GM13977 (cell line): ENCODE results near the gene DPH1.

Experiments
- DNase-seq: peaks from one replicate; pipeline ENCODE4 v3.0.0; 2012; ENCODE audit warnings: low spot score
- in situ Hi-C: fragments of 300-500 bp; cut with MboI; formaldehyde crosslinking; loops from one replicate; pipeline ENCODE4 v1.12.0; 2022; ENCODE audit warnings: low sequenced_read_pairs, low pct_unique_long_range_greater_than_20kb, mixed read lengths, inconsistent platforms; ENCODE audit not compliant: unreplicated experiment
- TF ChIP-seq, protein P1 (sequence below): IDR thresholded peaks from 2 replicates; pipeline ENCODE4 v1.5.1; 2012; ENCODE audit warnings: mild to moderate bottlenecking, control low read depth; ENCODE audit not compliant: insufficient read depth; ENCODE audit errors: extremely low read depth, missing control alignments

The DPH1 gene

DNA sequence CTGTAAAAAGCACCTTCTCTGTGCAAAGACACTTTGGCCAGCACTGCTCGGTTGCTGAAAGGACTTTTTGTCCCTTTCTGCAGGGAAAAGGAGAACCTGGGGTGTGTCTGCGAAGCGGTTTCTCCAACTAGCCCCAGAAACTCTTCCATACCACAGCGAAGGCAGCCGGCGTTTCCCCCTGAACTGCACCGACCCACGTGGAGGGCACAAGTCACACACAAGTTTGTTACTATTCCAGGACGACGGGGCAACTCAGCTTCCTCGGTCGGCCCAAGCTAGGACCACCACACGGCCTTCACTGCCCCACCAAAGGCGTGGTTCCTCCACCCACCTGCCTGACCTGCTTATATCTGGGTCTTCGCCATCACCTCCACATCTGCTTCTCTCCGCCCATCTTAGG lies 6.7 kb upstream of the DPH1 start:
- in situ Hi-C loops: no loop called here
- no peak for DNase-seq
- TF ChIP-seq, protein P1, sequence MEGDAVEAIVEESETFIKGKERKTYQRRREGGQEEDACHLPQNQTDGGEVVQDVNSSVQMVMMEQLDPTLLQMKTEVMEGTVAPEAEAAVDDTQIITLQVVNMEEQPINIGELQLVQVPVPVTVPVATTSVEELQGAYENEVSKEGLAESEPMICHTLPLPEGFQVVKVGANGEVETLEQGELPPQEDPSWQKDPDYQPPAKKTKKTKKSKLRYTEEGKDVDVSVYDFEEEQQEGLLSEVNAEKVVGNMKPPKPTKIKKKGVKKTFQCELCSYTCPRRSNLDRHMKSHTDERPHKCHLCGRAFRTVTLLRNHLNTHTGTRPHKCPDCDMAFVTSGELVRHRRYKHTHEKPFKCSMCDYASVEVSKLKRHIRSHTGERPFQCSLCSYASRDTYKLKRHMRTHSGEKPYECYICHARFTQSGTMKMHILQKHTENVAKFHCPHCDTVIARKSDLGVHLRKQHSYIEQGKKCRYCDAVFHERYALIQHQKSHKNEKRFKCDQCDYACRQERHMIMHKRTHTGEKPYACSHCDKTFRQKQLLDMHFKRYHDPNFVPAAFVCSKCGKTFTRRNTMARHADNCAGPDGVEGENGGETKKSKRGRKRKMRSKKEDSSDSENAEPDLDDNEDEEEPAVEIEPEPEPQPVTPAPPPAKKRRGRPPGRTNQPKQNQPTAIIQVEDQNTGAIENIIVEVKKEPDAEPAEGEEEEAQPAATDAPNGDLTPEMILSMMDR: no peak

DNA sequence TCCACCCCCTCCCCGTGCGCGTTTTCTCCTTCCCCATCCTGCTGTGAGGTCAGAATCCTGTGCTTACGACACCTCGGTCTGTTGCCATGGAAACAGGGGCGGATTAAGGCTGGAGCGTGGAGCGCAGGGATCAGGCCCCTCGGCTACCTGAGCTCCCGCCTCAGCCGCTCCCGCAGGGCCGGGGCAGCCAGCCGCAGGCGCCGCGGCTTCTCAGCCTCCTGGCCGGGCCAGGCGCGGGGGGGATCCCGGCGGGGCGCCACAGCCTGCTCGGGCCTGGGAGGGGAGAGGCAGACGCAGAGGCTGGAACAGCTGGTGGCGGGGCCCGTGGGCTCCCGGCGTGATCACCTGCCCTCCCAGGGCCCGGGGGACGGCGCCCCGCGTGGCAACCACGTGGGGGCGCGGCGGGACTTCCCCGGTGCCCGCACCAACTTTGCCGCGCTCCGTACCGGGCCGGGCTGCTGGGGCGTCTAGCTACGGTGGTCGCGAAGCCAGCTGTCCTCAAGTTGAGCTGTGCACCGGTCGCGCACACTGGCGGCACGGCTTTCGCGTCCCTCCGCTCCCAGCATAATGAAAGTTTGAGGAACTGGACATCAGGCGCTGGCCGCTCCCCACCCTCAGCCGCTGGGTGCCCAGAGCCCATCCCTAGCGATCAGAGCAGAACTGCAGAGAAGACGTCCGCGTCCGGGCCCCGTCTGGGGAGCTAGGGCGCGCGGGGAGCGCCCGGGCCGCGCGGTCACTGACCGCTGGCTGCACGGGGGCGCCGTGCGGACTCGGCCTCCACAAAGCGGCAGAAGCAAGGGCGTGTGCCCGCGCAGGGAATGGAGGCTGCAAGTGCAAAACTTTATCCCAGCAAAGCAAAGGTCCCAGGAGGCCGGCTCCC lies 6.0 kb upstream of the DPH1 start:
- TF ChIP-seq, protein P1: no peak
- in situ Hi-C loops: no loop called here
- DNase-seq: peak; percentile 52

DNA sequence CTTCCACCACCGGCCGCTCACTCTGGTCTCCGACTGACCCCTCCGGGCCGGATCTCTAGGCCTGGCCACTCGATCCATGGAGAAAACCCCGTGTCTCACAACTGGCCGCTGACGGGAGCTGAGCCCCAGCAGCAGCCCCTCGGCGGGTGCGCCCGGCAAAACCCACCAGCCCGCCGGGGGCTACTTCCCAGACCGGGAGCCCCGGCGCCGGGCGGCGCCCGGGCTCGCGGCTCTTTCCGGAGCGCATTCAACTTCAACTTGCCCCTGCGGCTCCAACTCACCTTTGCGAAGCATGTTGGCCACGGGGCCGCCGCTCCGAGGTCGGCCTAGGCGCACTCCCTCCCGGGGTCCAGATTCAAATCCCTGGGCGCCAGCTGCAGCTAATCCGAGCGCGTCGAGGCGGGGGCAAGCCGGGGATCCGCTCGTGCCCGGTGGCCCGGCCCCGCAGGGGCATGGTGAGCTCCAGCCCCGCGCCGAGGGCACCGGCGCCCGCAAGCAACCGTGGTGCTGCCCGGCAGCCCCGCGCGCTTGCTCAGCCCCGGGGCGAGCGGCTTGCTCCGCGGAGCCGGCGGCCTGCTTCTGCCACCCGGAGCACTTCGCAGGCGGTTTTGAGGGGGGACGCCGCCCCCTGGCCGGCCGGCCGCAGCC lies 5.3 kb upstream of the DPH1 start:
- in situ Hi-C loops: loop anchor here (25.0 kb wide), 1 partner anchor 312 kb away; the partner anchor contains the start of genes TLCD2 and WDR81
- TF ChIP-seq, protein P1: no peak
- no peak for DNase-seq

DNA sequence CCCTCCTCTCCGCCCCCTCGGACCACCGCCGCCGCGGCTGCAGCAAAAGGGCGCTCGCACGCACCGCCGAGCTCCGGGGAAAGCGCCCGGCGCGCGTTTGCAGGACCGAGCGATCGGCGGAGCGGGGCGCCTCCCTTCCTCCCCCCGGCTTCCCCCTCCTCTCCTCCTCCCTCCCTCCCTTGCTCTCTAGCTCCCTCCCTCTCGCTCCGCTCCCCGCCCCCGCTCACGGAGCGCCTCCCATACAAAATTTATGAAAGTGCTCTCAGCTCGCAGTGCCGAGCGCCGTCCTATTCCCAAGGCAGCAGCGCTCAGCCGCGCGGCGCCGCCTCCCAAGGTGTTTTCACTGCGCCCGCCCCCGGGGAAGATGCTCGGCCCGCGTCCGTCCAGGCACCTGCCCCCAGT lies 4.7 kb upstream of the DPH1 start, which contains the start of gene RTN4RL1:
TSS of gene RTN4RL1 (minus strand) at position 115 of the 402 bp plus-strand sequence. CDS start 469 bp downstream, outside the sequence.
- in situ Hi-C loops: loop anchor here (25.0 kb wide), 1 partner anchor 313 kb away; the partner anchor contains the start of genes TLCD2 and WDR81
- TF ChIP-seq, protein P1: no peak
- peak; percentile 78 for DNase-seq

DNA sequence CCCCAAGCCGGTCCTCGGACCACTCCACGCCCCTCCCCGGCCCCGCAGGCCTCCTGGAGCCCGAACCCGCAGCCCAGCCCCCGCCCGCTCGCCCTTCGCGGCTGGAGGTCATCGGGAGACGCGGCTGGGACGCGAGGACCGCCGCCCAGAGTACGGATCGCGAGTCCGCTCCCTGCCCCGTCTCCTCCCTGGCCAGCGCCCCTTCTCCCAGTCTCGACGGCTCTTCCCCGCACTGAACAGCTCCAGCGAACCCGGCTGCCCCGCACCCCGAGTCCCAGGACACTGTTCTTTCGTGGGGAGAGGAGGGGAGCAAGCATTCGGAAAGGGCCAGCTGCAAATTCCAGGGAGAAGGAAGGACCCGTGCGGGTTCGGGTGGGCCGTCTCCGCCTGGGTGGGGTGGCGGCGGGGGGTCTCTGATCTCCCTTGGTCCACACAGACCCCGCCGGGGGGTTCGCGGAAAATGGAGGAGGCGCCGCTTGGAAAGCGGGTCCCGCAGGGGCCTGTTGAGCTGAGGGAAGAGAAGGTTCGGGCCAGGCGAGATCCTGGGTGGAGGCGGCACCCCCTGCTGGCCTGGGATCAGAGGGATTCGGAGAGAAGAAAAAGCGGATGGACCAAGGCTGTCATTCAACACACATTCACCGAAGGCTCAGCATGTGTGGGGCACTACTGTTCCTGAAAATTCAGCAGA lies 4.2 kb upstream of the DPH1 start:
- TF ChIP-seq, protein P1: peak; percentile 51
- DNase-seq: peak; percentile 74
- in situ Hi-C loops: loop anchor here (25.0 kb wide), 1 partner anchor 313 kb away; the partner anchor contains the start of genes TLCD2 and WDR81
